HFFc6 (cell line): ENCODE data around the gene EVI5L. TPM values are rescaled to one million over a fixed set of nuclear protein-coding genes. Genes with fewer than 3 reads are reported as not detected.

Source experiments
- DNase-seq: peaks from one replicate; pipeline ENCODE4 v3.0.0-alpha.2; 2018
- H3K27ac Mint-ChIP-seq: 2 replicates; pipeline ENCODE4 v1.8.0; 2020; ENCODE audit warnings: mild to moderate bottlenecking, mixed read lengths
- H3K27me3 Mint-ChIP-seq: 2 replicates; pipeline ENCODE4 v1.8.0; 2021; ENCODE audit warnings: mild to moderate bottlenecking, moderate library complexity, mixed read lengths; ENCODE audit not compliant: insufficient read depth
- H3K36me3 Mint-ChIP-seq: 2 replicates; pipeline ENCODE4 v1.8.0; 2021; ENCODE audit warnings: low read depth, mixed read lengths
- H3K4me1 Mint-ChIP-seq: 2 replicates; pipeline ENCODE4 v1.8.0; 2020; ENCODE audit warnings: low read depth, mixed read lengths
- H3K4me3 Mint-ChIP-seq: 2 replicates; pipeline ENCODE4 v1.8.0; 2020; ENCODE audit warnings: mild to moderate bottlenecking, moderate library complexity, mixed read lengths
- H3K9me3 Mint-ChIP-seq: 2 replicates; pipeline ENCODE4 v1.8.0; 2020; ENCODE audit warnings: mild to moderate bottlenecking, mixed read lengths
- total RNA-seq, 6 experiments: library from RNA; stranded (reverse); fragmentation: NEBNext Ultra II Directional; extraction: Animal tissue kit (Norgen Biotek cat#: 25700); gene quantifications; 2 replicates in 1 of 6; 3 replicates in 5 of 6; pipeline ENCODE4 v1.2.3, GENCODE V29; 2021
- TF ChIP-seq, protein P1 (sequence below): fragments of 200-600 bp; sonication (generic); IDR thresholded peaks from 2 replicates; pipeline ENCODE4 v1.5.0; 2021; ENCODE audit warnings: antibody characterized with exemption, mild to moderate bottlenecking

Gene EVI5L
- total RNA-seq, 6 experiments from 2014 or later = 26.4 to 33.0 (median 27.7) TPM

- H3K4me1 Mint-ChIP-seq = peaks cover 16% of the 10 kb centered on the region
- H3K4me3 Mint-ChIP-seq = peak overlapping the region; percentile 87; the same call in 1 of the 2 replicates
- DNase-seq = no peak
- H3K9me3 Mint-ChIP-seq = no peaks in the 10 kb centered on the region
- H3K36me3 Mint-ChIP-seq = no peaks in the 10 kb centered on the region
- TF ChIP-seq, protein P1, sequence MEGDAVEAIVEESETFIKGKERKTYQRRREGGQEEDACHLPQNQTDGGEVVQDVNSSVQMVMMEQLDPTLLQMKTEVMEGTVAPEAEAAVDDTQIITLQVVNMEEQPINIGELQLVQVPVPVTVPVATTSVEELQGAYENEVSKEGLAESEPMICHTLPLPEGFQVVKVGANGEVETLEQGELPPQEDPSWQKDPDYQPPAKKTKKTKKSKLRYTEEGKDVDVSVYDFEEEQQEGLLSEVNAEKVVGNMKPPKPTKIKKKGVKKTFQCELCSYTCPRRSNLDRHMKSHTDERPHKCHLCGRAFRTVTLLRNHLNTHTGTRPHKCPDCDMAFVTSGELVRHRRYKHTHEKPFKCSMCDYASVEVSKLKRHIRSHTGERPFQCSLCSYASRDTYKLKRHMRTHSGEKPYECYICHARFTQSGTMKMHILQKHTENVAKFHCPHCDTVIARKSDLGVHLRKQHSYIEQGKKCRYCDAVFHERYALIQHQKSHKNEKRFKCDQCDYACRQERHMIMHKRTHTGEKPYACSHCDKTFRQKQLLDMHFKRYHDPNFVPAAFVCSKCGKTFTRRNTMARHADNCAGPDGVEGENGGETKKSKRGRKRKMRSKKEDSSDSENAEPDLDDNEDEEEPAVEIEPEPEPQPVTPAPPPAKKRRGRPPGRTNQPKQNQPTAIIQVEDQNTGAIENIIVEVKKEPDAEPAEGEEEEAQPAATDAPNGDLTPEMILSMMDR = no peak
- peaks cover 24% of the 10 kb centered on the region for H3K27me3 Mint-ChIP-seq
- H3K27ac Mint-ChIP-seq = no peak overlapping the region
Observed at GRCh38 chr19:7872306-7873204, 42.5 kb downstream of the EVI5L start.

DNA sequence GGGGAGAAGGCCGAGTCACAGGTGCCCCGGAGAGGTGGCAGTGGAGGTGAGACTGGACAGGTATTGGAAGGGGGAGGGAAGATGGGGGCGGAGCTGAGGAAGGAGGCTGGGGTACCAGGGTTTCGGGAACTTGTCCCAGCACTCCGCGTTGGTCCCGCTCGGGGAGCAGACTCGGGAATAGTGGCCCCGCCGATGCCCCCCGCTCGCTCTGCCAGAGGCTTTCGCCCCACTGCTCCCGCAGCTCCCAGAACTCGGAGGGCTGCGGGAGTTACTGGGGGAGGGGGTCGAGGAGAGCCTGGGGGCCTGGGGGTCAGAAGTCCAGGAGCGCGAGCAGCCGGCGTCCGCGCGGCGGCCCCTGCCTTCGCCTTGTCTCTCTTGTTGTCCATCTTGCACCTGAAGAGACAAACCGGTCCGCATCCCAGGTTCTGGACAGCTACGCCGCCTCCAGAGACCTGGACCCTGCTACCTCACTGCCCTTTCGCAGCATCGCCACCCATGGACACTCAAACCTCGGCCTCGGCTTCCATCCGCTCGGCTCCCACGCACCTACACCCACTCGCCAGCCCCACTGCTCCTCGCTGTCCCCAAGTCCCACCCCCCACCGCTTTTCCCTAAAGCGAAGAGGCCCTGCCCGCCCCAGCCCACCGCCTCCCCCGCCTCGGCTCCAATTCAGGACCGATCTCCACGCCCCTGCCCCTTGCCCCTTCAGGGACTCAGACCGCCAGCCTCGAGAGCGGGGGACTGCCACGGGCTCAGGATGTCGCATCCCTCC is 43.5 kb downstream of the EVI5L start:
- H3K9me3 Mint-ChIP-seq = no peaks in the 10 kb centered on the region
- H3K4me3 Mint-ChIP-seq = no peak overlapping the region
- no peak for DNase-seq
- H3K36me3 Mint-ChIP-seq = no peaks in the 10 kb centered on the region
- H3K4me1 Mint-ChIP-seq = peaks cover 18% of the 10 kb centered on the region
- H3K27me3 Mint-ChIP-seq = peaks cover 22% of the 10 kb centered on the region
- TF ChIP-seq, protein P1 = no peak
- no peak overlapping the region for H3K27ac Mint-ChIP-seq

DNA sequence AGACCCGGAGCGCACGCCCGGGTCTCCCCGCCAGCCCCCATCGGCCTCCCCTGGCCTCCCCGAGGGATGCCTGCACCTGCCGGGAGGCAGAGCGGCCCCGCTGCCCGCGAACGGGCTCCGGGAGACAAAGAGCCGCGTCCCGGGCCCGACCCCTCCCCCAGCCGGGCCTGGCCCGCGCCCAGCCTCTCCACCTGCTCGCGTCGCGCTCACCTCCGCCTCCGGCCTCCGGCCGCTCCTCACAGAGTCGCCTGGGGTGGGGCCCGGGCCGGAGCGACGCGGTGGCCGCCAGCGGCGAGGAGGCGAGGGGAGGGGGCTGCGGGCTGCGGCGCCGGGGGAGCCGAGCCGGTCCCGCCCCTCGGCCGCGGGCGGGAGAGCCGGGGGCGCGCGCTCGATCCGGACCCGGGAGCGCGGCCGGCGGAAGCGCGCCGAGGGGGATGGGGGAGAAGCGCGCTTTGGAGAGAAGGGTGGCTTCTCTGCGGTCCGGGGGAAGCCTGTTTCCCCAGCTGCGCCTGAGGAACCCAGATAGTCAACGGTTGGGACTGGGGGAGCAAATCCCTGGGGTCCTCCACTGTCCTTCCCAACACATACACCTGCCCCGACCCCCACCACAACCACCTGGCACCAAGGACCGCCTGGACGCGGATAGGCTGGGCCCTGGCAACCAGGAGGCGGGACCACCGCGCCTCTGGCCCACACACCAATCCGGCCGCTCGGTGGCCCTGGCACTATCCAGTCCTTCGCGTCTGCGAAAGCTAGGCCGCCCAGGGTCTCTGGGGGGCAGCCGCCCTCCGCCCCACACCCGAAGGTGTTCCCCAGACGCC is 44.3 kb downstream of the EVI5L start, which contains the start of gene PRR36:
PRR36 (minus strand) TSS at position 315 of the 821 bp plus-strand sequence. CDS start 701 bp downstream, outside the sequence.
- H3K4me3 Mint-ChIP-seq = no peak within 1 kb of the TSS
- no peaks in the 10 kb centered on the region for H3K36me3 Mint-ChIP-seq
- H3K4me1 Mint-ChIP-seq = peaks cover 18% of the 10 kb centered on the region
- no peak for DNase-seq
- H3K27ac Mint-ChIP-seq = no peak within 1 kb of the TSS
- H3K9me3 Mint-ChIP-seq = no peaks in the 10 kb centered on the region
- TF ChIP-seq, protein P1 = no peak
- H3K27me3 Mint-ChIP-seq = peaks cover 22% of the 10 kb centered on the region

- Mint-ChIP-seq H3K36me3 (no peaks in the 10 kb centered on the region), H3K27ac (no peak overlapping the region), H3K27me3 (peaks cover 22% of the 10 kb centered on the region), H3K4me1 (peaks cover 18% of the 10 kb centered on the region), H3K4me3 (no peak overlapping the region), H3K9me3 (no peaks in the 10 kb centered on the region)
- TF ChIP-seq, protein P1 = no peak
- no peak for DNase-seq
Observed at GRCh38 chr19:7874897-7875273, 44.9 kb downstream of the EVI5L start.

DNA sequence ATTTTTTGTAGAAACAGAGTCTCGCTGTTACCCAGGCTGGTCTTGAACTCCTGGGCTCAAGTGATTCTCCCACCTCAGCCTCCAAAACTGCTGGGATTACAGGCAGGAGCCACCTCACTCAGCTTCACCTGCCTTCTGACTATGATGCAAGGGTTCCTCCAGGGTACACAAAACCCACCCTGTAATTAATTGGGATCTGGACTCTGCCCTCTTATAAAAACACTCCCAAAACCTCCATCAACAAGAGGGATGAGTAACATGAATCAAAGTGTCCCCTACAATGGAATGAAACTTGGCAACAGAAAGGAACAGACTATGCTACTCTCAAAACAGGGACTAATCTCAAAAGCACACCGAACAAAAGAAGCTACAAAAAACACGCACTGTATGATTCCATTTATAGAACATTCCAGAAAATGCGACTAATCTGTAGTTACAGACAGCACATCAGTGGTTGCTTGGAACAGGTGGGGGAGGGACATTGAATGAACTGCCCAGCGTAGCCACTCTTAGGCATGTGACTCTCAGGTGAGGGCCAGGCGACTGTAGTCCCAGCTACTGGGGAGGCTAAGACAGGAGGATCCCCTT is 47.3 kb downstream of the EVI5L start:
- H3K27me3 Mint-ChIP-seq = peaks cover 19% of the 10 kb centered on the region
- no peaks in the 10 kb centered on the region for H3K36me3 Mint-ChIP-seq
- H3K4me3 Mint-ChIP-seq = no peak overlapping the region
- no peak overlapping the region for H3K27ac Mint-ChIP-seq
- H3K9me3 Mint-ChIP-seq = no peaks in the 10 kb centered on the region
- TF ChIP-seq, protein P1 = no peak
- peaks cover 7% of the 10 kb centered on the region for H3K4me1 Mint-ChIP-seq
- peak; percentile 17 for DNase-seq
